Tibial nerve (tissue), 4 donors: ENCODE measurements around the gene NEU1.

ENCODE experiments used
- EP300 ChIP-seq, 2 donors: sonication (generic); formaldehyde crosslinking; IDR thresholded peaks; one replicate each; pipeline ENCODE4 v1.6.1; 2017; ENCODE audit warnings: antibody characterized with exemption in 2 of 2, mild to moderate bottlenecking in 1 of 2
- POLR2A ChIP-seq, 2 donors: fragments of 450-650 bp; IDR thresholded peaks; one replicate each; pipeline ENCODE4 v1.6.1; 2017; ENCODE audit warnings: antibody characterized with exemption in 2 of 2, mild to moderate bottlenecking in 2 of 2, moderate library complexity in 2 of 2
- TF ChIP-seq, protein P1 (sequence below), 5 experiments: fragments of 200-600 bp in 3 of 5; fragments of 450-650 bp in 2 of 5; sonication (generic) in 3 of 5; IDR thresholded peaks; one replicate each; pipeline ENCODE4 v1.5.1; 2016 to 2019; ENCODE audit warnings: antibody characterized with exemption in 5 of 5, mild to moderate bottlenecking in 3 of 5, moderate library complexity in 2 of 5

DNA sequence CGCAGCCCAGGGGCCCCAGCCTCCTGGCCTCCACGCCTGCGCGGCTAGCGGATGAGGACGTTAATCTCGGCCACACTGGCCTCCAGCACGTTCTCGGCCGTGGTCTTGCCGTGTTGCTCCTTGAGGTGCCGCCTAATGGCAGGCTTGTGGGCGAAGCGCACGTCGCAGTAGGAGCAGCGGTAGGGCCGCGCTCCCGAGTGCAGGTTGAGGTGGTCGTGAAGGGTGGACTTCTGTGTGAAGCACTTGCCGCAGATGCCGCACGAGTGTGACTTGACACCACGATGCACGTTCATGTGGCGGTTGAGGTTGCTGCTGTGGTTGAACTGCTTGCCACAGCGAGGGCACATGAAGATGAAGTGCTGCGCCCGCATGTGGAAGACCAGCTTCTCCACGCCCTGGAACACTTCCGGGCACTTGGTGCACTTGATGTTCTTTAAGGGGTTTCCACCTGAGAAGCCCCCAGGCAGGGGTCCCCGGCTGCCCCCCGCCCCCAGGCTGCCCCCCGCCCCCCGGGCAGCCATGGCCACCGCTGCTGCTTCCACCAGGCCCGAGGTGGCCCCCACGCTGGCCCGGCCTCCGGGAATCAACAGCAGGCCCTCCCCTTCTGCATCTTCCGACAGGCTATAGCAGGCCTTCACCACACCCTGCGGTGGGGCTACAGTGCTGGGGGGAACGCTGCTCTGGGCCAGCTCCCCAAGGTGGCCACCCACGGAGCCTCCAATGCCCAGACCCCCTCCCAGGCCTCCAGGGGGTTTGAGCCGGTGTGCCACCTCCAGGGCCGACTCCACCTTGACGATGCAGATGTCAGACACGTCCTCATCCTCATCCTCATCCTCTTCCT is 37.5 kb upstream of the NEU1 start:
- TF ChIP-seq, protein P1, sequence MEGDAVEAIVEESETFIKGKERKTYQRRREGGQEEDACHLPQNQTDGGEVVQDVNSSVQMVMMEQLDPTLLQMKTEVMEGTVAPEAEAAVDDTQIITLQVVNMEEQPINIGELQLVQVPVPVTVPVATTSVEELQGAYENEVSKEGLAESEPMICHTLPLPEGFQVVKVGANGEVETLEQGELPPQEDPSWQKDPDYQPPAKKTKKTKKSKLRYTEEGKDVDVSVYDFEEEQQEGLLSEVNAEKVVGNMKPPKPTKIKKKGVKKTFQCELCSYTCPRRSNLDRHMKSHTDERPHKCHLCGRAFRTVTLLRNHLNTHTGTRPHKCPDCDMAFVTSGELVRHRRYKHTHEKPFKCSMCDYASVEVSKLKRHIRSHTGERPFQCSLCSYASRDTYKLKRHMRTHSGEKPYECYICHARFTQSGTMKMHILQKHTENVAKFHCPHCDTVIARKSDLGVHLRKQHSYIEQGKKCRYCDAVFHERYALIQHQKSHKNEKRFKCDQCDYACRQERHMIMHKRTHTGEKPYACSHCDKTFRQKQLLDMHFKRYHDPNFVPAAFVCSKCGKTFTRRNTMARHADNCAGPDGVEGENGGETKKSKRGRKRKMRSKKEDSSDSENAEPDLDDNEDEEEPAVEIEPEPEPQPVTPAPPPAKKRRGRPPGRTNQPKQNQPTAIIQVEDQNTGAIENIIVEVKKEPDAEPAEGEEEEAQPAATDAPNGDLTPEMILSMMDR (IDR thresholded peaks at IDR 0.05), result no peak
- TF ChIP-seq POLR2A (IDR thresholded peaks at IDR 0.05) (no peak), EP300 (IDR thresholded peaks at IDR 0.05) (no peak)
